Measurements from ENCODE around the gene TWIST2. TPM values are rescaled to one million over a fixed set of nuclear protein-coding genes. Genes with fewer than 3 reads are reported as not detected.

Gene TWIST2
- total RNA-seq, 1 experiment from 2014 or later = 0.22 TPM

DNA sequence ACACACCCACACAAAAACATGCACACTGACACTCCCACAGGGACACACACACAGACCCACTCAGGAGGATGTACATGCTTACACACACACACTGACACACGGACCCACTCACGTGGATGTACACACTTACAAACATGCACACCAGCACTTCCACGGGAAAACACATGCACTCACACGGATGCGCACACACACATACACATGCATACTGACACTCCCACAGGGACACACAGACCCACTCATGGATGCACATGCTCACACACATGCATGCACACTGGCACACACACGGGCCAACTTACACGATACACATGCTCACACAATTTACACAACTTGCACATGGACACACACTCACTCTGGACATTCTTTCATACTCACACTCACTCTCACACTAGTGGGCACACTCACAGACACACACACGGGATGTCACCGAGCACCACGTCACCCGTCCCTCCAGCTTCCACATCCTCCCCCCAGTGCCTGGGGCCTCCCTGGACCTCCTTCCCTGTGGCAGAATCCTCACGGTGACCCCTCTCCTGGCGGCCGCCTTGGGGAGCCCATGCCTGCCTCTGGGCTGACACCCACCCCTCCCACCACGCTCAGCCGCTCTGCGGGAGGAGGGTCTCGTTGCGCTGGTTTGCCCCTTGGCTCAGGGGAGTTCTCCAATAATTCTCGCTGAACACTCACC lies 58.5 kb downstream of the TWIST2 start:
- no peak overlapping the region for H2BK12ac ChIP-seq (ENCODE audit: insufficient read length, low read depth, low read length)
- DNase-seq = no peak

More for the DNA sequence above, 58.5 kb downstream of the TWIST2 start:
- Histone ChIP-seq H3K18ac (ENCODE audit: insufficient read length, low read depth, low read length) (no peak overlapping the region), H4K8ac (replicated peaks; ENCODE audit: insufficient read length, low read depth, low read length) (no peak overlapping the region), H4K20me1 (ENCODE audit: control insufficient read depth, insufficient read depth, insufficient read length) (no peaks in the 10 kb centered on the region), H3K4ac (ENCODE audit: low read depth, low read length) (no peak overlapping the region), H3K27me3 (ENCODE audit: insufficient read depth, low read length) (no peaks in the 10 kb centered on the region), H2BK120ac (ENCODE audit: low read depth, low read length, poor library complexity, severe bottlenecking) (no peak overlapping the region), H3K79me2 (ENCODE audit: insufficient read depth, low read length) (no peaks in the 10 kb centered on the region), H2BK20ac (ENCODE audit: low read depth, low read length, poor library complexity, severe bottlenecking) (no peak overlapping the region), H2AFZ (ENCODE audit: low read length) (no peak overlapping the region), H2BK15ac (ENCODE audit: low read depth, low read length) (no peak overlapping the region), H3K23me2 (ENCODE audit: insufficient read length, low read depth, low read length, poor library complexity, severe bottlenecking) (no peaks in the 10 kb centered on the region), H3K79me1 (ENCODE audit: insufficient read depth, low read depth, low read length, poor library complexity, severe bottlenecking) (no peaks in the 10 kb centered on the region), H3T11ph (ENCODE audit: low read length) (no peak overlapping the region), H3K9ac (ENCODE audit: extremely low read depth, insufficient read length, low read length) (no peak overlapping the region), H3K4me2 (ENCODE audit: insufficient read depth, insufficient read length, low read length) (no peak overlapping the region), H3K56ac (ENCODE audit: insufficient read length, low read depth, low read length) (no peak overlapping the region), H3K27ac (ENCODE audit: insufficient read length, low read depth, low read length) (no peak overlapping the region), H2BK5ac (ENCODE audit: insufficient read length, low read length) (no peak overlapping the region), H3K4me1 (ENCODE audit: insufficient read depth, low read length) (no peaks in the 10 kb centered on the region), H3K23ac (ENCODE audit: insufficient read length, low read depth, low read length) (no peak overlapping the region), H3K14ac (ENCODE audit: insufficient read depth, low read length) (no peak overlapping the region), H4K5ac (ENCODE audit: insufficient read length, low read depth, low read length) (no peak overlapping the region), H3K9me3 (ENCODE audit: control insufficient read depth, low read depth, low read length) (no peaks in the 10 kb centered on the region), H2AK5ac (ENCODE audit: insufficient read length, low read length) (no peak overlapping the region), H4K91ac (ENCODE audit: insufficient read length, low read depth, low read length) (no peak overlapping the region)
- no peak overlapping the region; a peak in 1 of 7 replicates for H3K27ac Mint-ChIP-seq
- TF ChIP-seq, protein P1, sequence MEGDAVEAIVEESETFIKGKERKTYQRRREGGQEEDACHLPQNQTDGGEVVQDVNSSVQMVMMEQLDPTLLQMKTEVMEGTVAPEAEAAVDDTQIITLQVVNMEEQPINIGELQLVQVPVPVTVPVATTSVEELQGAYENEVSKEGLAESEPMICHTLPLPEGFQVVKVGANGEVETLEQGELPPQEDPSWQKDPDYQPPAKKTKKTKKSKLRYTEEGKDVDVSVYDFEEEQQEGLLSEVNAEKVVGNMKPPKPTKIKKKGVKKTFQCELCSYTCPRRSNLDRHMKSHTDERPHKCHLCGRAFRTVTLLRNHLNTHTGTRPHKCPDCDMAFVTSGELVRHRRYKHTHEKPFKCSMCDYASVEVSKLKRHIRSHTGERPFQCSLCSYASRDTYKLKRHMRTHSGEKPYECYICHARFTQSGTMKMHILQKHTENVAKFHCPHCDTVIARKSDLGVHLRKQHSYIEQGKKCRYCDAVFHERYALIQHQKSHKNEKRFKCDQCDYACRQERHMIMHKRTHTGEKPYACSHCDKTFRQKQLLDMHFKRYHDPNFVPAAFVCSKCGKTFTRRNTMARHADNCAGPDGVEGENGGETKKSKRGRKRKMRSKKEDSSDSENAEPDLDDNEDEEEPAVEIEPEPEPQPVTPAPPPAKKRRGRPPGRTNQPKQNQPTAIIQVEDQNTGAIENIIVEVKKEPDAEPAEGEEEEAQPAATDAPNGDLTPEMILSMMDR (conservative IDR thresholded peaks at IDR 0.05) = no peak
- no peaks in the 10 kb centered on the region for H3K27me3 Mint-ChIP-seq (ENCODE audit: low read depth)
- H3K9me3 Mint-ChIP-seq = peaks cover 0 to 3% of the 10 kb centered on the region in 2 experiments; a peak in 1 of 5 replicates
- no peaks in the 10 kb centered on the region for H3K36me3 Mint-ChIP-seq (ENCODE audit: insufficient read depth in 1 of 3, low read depth in 3 of 3)
- no CpG with 5 or more reads among the region's 20 CpGs for WGBS (ENCODE audit: extremely low coverage, insufficient read length, low lambda C conversion rate)
- H3K4me3 Mint-ChIP-seq = no peak overlapping the region; a peak in 1 of 5 replicates
- H3K4me1 Mint-ChIP-seq = peaks cover 0 to 8% of the 10 kb centered on the region in 2 experiments; a peak in 2 of 4 replicates

Data from H9 (cell line).